NCI-H1694 (cell line): ENCODE data around the gene TMEM167B.

Experiments used
- DNase-seq: peaks from one replicate; lab custom pipeline; 2025; lab: John Stamatoyannopoulos, UW

TMEM167B gene

GRCh38 chr1:109083501-109083900, 7.1 kb upstream of the TMEM167B start:
- DNase-seq, result no peak

- DNase-seq, result no peak
Observed at GRCh38 chr1:109083923-109084322, 6.6 kb upstream of the TMEM167B start.

DNA sequence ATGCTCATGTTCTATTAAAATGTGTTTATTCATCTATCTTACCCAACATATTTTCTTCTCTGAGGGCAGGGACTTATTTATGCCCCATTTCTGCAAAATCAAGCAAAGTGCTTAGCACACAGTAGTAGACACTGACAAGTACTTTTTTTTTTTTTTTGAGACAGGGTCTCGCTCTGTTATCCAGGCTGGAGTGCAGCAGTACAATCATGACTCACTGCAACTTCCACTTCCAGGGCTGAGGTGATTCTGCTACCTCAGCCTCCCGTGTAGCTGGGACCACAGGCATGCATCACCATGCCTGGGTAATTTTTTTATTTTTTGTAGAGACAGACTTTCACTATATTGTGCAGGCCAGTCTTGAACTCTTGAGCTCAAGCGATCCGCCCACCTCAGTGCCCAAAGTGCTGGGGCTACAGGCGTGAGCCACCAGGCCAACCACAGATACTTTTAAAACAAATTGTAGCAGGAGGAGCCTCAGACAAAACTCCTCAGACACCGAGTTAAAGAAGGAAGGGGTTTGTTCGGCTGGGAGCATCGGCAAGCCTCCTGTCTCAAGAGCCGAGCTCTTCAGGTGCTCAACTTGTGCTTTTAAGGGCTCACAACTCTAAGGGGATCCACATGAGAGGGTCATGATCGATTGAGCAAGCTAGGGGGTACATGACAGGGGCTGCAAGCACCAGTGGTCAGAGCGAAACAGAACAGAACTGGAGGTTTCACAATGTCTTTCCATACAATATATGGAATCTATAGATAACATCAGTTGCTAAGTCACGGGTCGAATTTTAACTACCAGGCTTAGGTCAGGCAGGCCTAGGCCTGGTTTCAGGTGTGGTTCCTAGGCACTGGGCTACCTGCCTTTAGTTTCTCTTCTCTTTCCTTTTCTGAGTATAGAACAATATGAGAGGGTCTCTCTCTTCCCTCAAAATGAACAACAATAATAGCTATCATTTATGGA, 5.7 kb upstream of the TMEM167B start:
- no peak for DNase-seq

DNA sequence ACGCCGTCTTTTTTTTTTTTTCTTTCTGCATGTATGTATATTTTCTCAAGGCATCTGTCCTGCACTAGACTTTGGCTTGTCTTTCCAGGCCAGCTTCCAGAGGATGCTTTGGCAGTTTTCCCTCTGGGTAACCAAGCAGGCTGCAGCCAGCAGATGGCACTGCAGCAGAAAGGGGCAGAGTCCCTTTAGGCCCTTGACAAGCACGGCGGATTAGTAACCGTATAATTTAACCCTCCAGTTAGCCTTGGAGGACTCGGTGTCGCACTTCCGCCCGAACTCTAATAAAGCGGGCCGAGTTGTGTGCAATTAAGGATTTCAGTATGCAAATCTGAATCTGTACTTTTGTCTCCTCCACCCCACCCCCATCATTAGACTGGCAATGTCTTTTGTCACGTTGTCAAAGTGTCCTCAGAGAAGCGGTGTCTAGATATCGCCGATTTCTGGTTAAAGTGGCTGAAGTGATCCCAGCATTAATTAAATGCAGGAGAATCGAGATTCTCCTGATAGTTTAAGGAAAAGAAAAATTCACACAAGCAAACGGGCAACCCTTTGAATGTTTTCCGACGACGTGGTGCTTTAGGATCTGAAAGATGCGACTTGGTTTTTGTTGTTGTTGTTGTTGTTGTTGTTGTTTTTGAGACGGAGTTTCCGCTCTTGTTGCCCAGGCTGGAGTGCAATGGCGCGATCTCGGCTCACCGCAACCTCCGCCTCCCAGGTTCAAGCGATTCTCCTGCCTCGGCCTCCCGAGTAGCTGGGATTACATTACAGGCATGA, 1.1 kb upstream of the TMEM167B start:
- DNase-seq, result peak; percentile 91

DNA sequence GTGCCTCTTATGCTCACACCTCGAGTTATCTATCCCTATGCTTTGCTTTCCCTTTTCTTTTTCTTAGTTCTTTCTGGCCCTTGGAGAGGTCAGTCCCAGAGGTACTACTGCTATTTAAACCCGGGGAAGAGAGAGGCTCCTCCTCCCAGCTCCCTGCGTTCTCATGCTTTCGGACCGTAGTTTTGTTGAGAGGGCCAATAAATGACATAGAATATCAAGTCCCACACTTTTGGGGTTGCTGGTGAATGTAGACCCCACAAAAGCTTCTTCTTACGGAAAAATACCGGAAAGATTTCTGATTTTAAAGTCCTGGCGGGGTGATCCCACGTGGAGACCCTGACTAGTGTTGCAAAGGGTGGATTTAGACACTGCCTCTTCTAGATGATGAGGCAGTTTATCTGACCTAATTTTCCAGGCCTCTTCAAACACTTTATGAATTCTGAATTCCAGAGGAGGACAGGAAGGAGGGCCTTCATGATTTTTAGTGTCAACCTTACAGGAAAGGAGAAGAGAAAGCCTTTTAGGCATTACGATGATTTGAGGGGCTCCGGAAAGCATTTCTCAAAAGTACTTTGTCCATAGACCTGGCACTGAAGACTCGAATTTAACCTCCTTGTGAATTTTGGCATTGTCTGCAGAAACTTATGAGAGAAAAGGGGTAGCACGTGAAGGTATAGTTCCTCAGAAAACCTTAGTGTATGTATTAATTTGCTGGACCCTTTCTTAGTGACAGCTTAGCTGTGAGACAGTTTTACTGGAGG, 694 bp downstream of the TMEM167B start:
- no peak for DNase-seq

GRCh38 chr1:109091839-109092193, 1.3 kb downstream of the TMEM167B start:
- DNase-seq, result no peak

GRCh38 chr1:109094377-109094803, 3.8 kb downstream of the TMEM167B start:
- DNase-seq, result no peak

GRCh38 chr1:109094871-109095270, 4.3 kb downstream of the TMEM167B start:
- DNase-seq, result no peak

DNA sequence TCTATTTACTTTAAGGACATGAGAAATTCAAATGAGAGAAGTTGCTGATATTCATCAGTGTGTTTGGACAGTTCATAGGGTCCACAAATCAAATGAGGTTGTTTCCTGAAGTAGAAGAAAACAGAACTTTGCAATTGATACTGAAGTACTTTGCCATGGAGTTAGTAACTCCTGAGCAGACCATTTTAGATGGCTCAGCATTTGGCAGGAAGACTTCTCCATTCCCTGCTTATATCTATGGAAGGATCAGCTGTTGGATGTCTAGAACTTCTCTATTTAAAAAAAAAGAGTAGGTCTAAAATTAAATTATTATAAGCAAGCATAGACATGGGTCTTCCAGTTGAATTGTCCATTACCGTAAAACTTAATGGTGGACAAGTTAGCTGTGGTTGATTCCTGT, 5.1 kb downstream of the TMEM167B start:
- DNase-seq, result no peak

- DNase-seq, result no peak
Observed at GRCh38 chr1:109096120-109096519, 5.6 kb downstream of the TMEM167B start.

- DNase-seq, result peak; percentile 97
Observed at GRCh38 chr1:109099938-109100773, 9.6 kb downstream of the TMEM167B start.

DNA sequence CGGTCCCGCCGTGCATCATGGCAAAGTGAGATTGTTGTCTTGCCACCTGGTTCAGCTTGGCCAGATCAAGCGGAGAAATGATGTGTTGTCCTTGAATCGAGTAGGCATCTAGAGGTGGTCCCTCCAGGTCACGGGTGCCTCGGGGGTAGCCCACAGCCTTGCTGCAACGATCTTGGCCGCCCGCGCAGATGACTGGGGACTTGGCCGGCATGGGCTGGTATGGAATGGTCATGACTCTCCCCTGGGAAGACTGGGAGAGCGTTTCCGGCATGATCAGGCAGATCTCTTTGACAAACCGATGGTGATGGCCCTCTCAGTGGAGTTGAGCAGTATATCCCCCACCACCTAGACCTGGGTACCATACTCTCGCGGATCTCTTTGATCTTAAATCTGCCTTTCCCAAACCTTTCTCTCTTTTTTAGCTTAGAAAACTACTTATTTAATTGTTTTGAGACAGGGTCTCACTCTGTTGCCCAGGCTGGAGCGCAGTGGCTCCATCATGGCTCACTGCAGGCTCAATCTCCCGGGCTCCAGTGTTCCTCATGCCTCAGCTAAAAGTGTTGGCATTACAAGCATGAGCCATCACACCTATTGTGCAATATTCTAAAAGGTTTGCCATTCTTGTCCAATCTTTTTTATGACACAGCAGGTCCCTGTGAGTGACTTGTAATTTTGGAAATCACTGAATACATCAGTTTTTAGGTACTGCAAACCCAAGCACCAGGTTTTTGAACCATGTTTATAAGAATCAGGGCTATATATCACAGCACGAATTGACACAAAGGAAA, 14.0 kb downstream of the TMEM167B start:
- no peak for DNase-seq

DNA sequence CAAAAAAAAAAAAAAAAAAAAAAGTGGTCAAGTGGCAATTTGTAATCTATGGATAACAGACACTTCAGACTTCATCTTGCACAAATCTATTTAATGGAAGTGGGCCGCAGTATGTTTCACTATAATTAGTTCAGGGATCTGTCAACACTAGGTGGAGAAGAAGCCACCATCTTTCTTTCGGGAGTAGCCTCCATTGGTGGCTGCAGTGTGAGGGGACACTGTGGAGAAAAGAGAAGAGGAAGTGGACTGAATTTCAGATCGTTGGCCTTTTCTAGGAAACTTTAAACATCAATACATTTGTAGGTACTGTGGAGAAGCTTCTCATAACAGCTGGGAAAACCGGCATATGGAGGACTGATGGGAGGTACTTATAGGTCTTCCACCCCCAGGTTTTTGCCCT, 15.3 kb downstream of the TMEM167B start:
- no peak for DNase-seq

DNA sequence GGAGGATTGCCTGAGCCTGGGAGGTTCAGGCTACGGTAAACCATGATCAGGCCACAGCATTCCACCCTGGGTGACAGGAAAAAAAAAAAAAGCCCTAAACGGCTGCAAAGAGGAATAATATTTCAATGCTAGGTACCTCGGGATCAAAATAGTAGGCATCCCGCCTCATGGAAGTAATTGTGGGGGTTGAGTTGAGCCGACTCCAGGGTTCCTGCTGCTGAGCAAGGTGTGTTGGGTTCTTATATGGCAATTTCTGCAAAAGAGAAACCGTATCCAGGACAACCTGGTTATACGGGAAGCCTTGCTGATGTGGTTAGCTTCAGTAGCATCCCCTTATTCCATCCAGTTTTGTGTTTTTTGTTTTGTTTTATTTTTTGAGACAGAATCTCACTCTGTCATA, 17.2 kb downstream of the TMEM167B start:
- DNase-seq, result no peak

DNA sequence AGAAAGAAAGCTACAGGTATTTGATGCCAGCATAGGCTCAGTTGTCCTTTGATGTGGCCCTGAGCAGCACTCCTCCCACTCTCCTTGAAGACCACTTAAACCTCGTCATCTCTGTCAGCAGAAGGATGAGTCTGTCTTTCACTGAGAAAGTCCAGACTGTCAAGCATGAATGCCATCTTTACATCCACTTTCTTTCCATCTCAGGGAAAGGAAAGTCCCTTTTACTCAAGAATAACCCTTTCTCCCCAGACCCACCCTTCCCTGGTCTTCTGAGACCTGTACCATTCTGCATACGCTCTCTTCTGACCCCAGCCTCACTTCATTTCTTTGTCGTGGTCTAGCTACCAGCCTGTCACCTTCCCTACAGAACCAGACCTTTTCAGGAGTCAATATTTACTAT, 19.3 kb downstream of the TMEM167B start:
- DNase-seq, result no peak

DNA sequence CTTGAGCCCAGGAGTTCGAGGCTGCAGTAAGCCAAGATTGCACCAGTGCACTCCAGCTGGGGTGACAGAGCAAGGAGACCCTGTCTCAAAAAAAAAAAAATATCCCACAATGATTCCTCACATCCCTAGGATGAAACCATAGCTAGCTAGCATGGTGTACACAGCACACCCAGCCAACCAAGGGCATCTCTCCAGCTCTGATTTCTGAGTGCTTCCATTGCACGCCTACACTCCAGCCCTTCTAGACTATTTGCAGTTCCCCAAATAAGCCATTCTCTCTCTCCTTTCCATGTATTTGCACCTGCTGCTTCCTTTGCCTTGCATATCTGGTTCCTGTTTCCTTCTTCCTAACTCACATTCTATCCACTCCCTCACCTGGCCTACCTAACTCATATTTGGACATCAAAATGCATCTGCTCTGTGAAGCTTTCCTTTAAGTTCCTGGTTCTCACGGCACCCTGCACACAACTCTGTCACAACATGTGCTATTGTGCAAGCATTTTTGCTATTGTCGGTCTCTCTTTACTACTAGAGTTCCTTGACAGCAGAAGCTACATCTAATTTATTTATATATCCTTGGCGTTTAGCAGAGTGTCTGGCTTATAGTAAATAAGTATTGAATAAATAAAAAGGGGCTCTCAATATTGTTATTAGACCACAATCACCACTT, 21.0 kb downstream of the TMEM167B start:
- DNase-seq, result no peak

GRCh38 chr1:109112056-109112651, 21.6 kb downstream of the TMEM167B start:
- no peak for DNase-seq

- peak; percentile 93 for DNase-seq
Observed at GRCh38 chr1:109112652-109113285, 22.2 kb downstream of the TMEM167B start.
